Measurements from ENCODE around the gene MAGEA9B. TPM values are rescaled to one million over a fixed set of nuclear protein-coding genes. Genes with fewer than 3 reads are reported as not detected.
"Not testable (repeated sequence)": the region's sequence is repeated elsewhere in the genome, so short reads cannot be mapped to it uniquely, and the experiment has no call there.

Gene MAGEA9B, protein sequence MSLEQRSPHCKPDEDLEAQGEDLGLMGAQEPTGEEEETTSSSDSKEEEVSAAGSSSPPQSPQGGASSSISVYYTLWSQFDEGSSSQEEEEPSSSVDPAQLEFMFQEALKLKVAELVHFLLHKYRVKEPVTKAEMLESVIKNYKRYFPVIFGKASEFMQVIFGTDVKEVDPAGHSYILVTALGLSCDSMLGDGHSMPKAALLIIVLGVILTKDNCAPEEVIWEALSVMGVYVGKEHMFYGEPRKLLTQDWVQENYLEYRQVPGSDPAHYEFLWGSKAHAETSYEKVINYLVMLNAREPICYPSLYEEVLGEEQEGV
- not detected for total RNA-seq
- polyA plus RNA-seq, result not detected

DNA sequence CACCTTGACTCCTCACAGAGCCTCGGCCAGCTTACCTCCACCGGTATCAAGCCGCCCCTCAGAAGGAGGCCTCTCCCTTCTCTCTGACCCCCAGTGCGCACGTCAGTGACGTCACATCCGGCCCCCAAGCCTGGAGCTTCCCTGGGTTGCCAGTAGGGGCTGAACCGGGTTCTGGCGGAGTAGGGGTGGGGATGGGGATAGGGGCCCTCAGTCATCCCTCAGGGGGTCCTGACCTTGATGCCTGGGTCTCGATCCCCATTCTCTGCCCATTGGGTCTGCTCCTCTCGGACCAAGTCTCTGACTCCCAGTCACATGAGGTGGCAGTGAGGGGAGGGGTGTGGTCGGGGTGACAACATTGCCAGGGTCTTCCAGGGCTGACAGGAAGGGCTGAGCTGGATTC, at the start of gene MAGEA9B:
Gene MAGEA9B (minus strand): TSS at position 101 of the 400 bp plus-strand sequence. CDS start 4,280 bp downstream, outside the sequence.
- not testable (repeated sequence) for H3K4me3 ChIP-seq (ENCODE audit: low read depth, low read length); DNase-seq (ENCODE audit: extremely low spot score); H3K27ac ChIP-seq (ENCODE audit: low read depth); H3K36me3 ChIP-seq (ENCODE audit: insufficient read depth); H3K4me1 ChIP-seq (ENCODE audit: insufficient read depth)
- WGBS, result no CpG with 5 or more reads among the region's 12 CpGs

DNA sequence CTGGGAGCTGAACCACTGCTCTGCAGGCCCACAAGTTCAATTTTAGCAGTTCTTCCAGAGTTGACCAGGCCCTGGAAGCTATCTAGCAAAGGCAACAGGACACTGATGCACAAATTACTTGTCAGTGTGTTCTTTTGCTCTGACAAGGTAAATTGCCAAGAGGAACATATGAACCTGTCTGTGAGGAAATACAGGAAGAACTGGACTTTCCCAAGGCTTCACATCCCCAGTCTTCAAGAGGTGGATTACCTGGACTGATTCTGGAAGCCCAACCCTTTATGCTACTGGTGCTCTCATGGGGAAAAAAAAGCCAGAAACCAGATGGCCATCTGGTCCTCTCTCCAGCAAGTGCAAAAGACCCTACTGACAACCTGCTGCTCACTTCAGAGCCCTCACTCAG, 46.3 kb upstream of the MAGEA9B start:
- H3K27ac ChIP-seq (ENCODE audit: low read depth), result no peak overlapping the region
- DNase-seq (ENCODE audit: extremely low spot score), result no peak
- H3K4me3 ChIP-seq (ENCODE audit: low read depth, low read length), result no peak overlapping the region
- H3K36me3 ChIP-seq (ENCODE audit: insufficient read depth), result no peaks in the 10 kb centered on the region
- no peaks in the 10 kb centered on the region for H3K4me1 ChIP-seq (ENCODE audit: insufficient read depth)

DNA sequence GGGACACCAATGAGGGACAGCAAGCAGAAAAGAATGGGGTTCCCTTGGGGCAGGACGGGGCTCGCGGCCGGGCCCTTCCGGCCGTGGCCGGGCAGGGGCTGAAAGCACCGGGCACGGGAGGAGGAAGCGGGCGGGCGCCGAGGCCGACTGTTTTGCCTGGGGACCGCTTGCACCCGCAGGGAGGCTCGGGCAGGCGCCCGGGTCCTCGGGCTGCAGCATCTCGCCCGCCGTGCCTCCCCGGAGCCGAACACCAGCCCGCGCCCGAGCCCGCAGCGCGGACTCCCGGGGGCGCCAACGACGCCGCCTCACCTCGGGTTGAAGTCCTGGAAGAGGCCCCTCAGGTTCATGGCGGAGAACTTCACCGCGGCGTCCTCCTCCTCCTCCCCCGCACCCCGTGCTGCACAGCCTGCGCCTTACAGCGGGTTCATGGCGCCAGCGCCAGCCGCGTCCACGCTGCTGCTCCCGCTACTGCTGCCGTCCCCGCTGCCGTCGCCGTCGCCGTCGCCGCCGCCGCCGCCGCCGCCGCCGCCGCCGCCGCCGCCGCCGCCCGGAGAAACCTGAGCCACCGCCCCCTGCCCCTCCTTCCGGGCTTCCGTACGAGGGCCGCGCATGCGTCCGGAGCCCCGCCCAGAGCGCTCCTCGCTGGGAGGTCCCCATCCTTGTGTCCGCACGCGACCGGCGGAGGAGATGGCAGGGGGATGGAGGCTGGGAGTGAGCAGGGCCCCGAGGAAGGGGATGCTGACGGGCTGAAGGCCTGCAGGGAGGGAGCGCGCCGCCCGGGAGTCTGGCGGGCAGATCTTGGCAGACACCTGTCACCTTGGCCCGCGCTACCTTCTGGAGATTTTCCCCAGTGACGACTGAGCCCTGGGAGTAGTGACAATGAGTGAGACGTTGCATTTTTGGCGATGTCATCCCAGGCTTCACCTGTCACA, 44.2 kb upstream of the MAGEA9B start, which contains the start of gene TMEM185A:
Gene TMEM185A (minus strand): TSS at position 559 of the 932 bp plus-strand sequence. CDS start 212 bp downstream, at position 347.
- WGBS, result under 1% methylated on average over 51 of the region's 102 CpGs
- no peak for DNase-seq (ENCODE audit: extremely low spot score)
- no peak within 1 kb of the TSS for H3K27ac ChIP-seq (ENCODE audit: low read depth)
- peak within 1 kb of the TSS; percentile 76 for H3K4me3 ChIP-seq (ENCODE audit: low read depth, low read length)
- H3K4me1 ChIP-seq (ENCODE audit: insufficient read depth), result no peaks in the 10 kb centered on the region
- H3K36me3 ChIP-seq (ENCODE audit: insufficient read depth), result no peaks in the 10 kb centered on the region

DNA sequence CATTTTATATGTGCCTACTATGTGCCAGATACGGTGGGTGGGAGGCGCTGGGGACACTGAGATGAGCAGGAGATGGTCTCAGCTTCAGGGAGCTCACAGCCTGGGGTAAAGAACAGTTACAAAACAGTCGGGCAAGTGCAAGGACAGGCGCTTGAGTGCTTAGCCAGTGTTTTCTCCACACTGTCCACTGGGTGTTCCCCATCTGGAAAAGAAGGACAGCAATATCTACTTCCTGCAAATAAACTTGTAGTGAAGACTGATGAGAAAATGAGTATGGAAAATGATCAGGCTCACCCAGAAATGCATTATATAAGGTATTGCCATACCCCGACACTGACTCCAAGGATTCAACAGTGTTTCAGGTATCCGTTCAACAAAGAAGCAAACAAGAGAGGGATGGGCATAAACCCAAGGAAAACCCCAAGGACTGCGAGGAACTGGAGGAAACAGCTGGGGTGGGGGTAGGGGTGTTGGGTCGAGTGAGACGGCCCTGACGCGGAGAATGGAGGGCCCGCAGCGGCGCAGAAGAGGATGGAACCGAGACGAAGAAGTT, 43.5 kb upstream of the MAGEA9B start:
- Histone ChIP-seq H3K4me3 (ENCODE audit: low read depth, low read length) (peak overlapping the region; percentile 76), H3K36me3 (ENCODE audit: insufficient read depth) (no peaks in the 10 kb centered on the region), H3K27ac (ENCODE audit: low read depth) (no peak overlapping the region), H3K4me1 (ENCODE audit: insufficient read depth) (no peaks in the 10 kb centered on the region)
- WGBS, result 5% methylated on average over 16 of the region's 16 CpGs
- no peak for DNase-seq (ENCODE audit: extremely low spot score)

DNA sequence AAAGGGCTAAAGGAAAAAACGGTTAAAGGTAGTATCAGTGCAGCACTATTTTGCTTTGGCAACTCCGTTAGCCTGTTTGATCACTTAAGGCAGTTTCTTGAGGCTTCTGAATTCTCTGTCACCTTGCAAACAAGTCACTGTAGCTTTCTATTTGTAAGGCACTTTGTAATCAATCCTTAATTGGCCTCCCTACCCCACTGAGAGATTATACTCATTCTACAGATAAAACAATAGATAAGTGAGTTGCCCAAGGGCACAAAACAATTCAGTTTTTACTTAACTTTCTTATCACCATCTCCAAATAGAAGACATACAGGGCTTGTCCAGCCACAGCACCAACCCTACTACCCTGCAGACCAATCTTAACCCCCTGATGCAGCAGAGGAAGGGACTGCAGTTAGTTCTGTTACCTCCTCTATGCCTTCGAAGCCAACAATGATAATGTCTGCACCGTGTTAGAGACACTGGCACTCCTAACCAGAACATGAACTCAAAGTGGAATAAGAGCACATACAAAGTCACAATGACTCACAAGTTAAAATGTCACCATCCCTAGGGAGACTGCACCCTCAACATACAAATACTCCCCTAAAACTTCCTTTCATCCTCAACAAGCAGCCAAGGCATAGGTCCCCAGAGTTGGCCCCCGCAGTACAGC, 42.6 kb upstream of the MAGEA9B start:
- H3K27ac ChIP-seq (ENCODE audit: low read depth), result no peak overlapping the region
- no peak overlapping the region for H3K4me3 ChIP-seq (ENCODE audit: low read depth, low read length)

DNA sequence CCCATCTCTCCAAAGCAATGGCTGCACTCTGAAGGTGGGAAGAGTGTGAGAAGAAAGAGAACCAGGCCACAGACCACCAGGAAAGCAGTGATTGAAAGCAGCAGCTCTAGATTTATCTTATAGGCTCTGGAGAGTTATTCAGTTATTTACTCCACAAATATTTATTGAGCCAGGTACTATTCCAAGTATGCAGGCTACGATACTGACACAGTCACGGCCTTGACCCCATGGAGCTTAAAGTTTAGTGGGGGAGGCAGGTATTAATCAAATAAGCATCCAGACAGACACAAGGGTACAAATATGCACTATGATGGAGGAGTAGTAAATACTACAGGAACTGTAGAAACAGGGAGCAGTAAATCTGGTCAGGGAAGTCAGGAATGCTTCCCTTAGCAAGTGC, 41.5 kb upstream of the MAGEA9B start:
- WGBS, result 84% methylated on average over 2 of the region's 2 CpGs
- Histone ChIP-seq H3K4me3 (ENCODE audit: low read depth, low read length) (no peak overlapping the region), H3K27ac (ENCODE audit: low read depth) (no peak overlapping the region), H3K36me3 (ENCODE audit: insufficient read depth) (no peaks in the 10 kb centered on the region), H3K4me1 (ENCODE audit: insufficient read depth) (no peaks in the 10 kb centered on the region)
- DNase-seq (ENCODE audit: extremely low spot score), result no peak

More for the DNA sequence above, 42.6 kb upstream of the MAGEA9B start:
- 69% methylated on average over 5 of the region's 5 CpGs for WGBS
- Histone ChIP-seq H3K36me3 (ENCODE audit: insufficient read depth) (no peaks in the 10 kb centered on the region), H3K4me1 (ENCODE audit: insufficient read depth) (no peaks in the 10 kb centered on the region)
- DNase-seq (ENCODE audit: extremely low spot score), result no peak

DNA sequence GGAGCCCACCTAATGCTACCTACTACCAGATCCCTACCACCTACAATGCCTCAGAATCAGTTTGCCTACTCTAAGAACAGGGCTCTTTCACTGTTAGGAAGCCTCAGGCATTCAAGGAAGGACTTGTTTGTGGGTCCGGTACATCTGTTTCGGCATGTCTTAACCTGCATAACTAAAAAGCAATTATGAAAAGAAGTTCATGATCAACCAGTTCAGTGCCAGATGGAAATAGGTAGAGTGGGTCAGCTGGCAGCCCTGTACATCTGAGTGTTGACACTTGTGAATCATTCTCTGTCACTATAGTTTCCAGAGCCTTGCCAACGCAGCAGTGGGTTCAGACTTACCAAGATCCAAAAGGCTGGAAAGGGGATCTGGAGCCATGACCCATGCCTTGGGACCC, 41.0 kb upstream of the MAGEA9B start:
- H3K36me3 ChIP-seq (ENCODE audit: insufficient read depth), result no peaks in the 10 kb centered on the region
- DNase-seq (ENCODE audit: extremely low spot score), result no peak
- H3K4me1 ChIP-seq (ENCODE audit: insufficient read depth), result no peaks in the 10 kb centered on the region
- no peak overlapping the region for H3K4me3 ChIP-seq (ENCODE audit: low read depth, low read length)
- WGBS, result 86% methylated on average over 3 of the region's 3 CpGs
- no peak overlapping the region for H3K27ac ChIP-seq (ENCODE audit: low read depth)

DNA sequence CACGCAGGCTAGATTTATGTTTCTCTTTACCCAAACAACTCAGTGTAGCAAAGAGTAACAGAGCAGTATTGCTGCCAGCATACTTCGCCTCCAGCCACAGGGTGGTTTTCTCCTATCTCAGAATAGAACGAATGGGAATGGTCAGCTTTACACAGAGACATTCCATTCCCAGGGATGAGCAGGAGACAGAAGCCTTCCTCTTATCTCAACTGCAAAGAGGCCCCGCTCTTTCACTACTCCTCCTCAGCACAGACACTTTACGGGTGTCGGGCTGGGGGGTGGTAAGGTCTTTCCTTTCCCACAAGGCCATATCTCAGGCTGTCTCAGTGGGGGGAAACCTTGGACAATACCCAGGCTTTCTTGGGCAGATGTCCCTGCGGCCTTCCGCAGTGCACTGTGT, 39.6 kb upstream of the MAGEA9B start:
- DNase-seq (ENCODE audit: extremely low spot score); H3K4me1 ChIP-seq (ENCODE audit: insufficient read depth); H3K36me3 ChIP-seq (ENCODE audit: insufficient read depth); H3K4me3 ChIP-seq (ENCODE audit: low read depth, low read length); H3K27ac ChIP-seq (ENCODE audit: low read depth): not testable (repeated sequence)
- WGBS, result 37% methylated on average over 8 of the region's 8 CpGs

DNA sequence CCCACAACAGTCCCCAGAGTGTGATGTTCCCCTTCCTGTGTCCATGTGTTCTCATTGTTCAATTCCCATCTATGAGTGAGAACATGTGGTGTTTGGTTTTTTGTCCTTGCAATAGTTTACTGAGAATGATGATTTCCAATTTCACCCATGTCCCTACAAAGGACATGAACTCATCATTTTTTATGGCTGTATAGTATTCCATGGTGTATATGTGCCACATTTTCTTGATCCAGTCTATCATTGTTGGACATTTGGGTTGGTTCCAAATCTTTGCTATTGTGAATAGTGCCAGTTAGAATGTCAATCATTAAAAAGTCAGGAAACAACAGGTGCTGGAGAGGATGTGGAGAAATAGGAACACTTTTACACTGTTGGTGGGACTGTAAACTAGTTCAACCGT, 32.4 kb upstream of the MAGEA9B start:
- not testable (repeated sequence) for H3K4me3 ChIP-seq (ENCODE audit: low read depth, low read length); H3K27ac ChIP-seq (ENCODE audit: low read depth); H3K4me1 ChIP-seq (ENCODE audit: insufficient read depth); H3K36me3 ChIP-seq (ENCODE audit: insufficient read depth); DNase-seq (ENCODE audit: extremely low spot score)
- no CpG with 5 or more reads among the region's 1 CpG for WGBS

DNA sequence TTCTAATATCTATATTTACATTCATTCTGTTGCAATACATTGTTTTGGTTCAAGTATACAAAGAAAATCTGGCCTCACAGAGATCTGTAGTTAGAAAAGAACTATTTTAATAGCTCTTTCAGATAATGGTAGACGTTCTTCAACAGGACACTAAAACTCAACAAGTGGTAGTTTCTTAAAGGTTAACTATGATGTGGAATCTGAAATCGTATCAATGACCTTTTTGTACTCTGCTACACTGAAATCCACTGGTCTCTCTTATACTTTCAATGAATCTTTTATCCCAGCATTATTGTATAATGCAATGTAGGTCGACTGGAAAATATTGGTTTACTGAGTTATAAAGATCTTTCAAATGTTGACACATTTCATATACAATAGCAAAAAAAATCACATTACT, 31.6 kb upstream of the MAGEA9B start:
- no peak overlapping the region for H3K27ac ChIP-seq (ENCODE audit: low read depth)
- no peaks in the 10 kb centered on the region for H3K4me1 ChIP-seq (ENCODE audit: insufficient read depth)
- WGBS, result 82% methylated on average over 3 of the region's 3 CpGs
- DNase-seq (ENCODE audit: extremely low spot score), result no peak
- H3K4me3 ChIP-seq (ENCODE audit: low read depth, low read length), result no peak overlapping the region
- no peaks in the 10 kb centered on the region for H3K36me3 ChIP-seq (ENCODE audit: insufficient read depth)

DNA sequence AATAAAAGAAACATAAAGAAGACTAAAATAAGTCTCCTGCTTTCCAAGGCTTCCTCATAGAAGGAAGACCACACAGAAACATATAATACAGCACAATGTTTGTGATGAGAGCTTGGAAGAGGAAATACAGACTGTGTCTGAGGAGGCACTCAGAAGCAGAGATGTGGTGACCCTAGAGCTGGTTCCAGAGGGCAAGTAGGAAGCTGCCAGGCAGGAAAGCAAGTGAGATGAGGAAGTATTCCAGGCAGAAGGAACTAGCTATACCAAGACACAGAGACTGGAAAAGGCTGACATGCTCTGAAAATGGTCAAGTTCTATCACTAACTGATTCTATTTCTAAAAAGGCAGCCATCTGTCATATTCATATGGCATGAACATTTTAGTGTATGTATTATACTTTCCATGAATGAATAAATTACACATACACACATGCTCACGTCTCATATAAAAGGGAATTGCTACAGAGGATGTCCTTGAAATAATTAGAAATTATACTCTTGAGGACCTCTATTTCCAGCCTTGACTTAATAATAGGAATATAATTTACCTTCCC, 24.4 kb upstream of the MAGEA9B start:
- Histone ChIP-seq H3K36me3 (ENCODE audit: insufficient read depth) (peaks cover 2% of the 10 kb centered on the region), H3K27ac (ENCODE audit: low read depth) (no peak overlapping the region), H3K4me1 (ENCODE audit: insufficient read depth) (no peaks in the 10 kb centered on the region), H3K4me3 (ENCODE audit: low read depth, low read length) (no peak overlapping the region)
- DNase-seq (ENCODE audit: extremely low spot score), result no peak
- WGBS, result 78% methylated on average over 1 of the region's 1 CpG

DNA sequence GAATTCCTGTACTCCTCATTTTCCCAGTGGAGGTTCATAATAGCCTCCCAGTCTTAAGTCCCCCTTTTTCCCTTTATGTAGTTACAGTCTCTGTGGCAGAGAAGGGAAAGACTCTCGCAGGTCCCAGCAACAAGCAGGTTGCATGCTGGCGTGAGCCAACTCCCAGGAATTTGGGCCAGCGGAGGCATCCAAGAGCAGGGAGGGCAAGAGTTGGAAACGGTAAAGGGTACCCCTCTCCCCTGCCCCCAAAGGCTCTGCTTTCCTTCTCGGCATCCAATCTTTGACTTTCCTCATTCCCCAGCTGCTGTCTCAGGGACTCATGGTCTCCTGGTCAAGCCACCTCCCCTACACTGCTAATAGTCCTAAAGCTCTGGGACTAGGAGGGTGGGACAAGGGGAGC, 23.3 kb upstream of the MAGEA9B start:
- Histone ChIP-seq H3K36me3 (ENCODE audit: insufficient read depth) (peaks cover 2% of the 10 kb centered on the region), H3K27ac (ENCODE audit: low read depth) (no peak overlapping the region), H3K4me3 (ENCODE audit: low read depth, low read length) (no peak overlapping the region), H3K4me1 (ENCODE audit: insufficient read depth) (no peaks in the 10 kb centered on the region)
- WGBS, result 90% methylated on average over 5 of the region's 5 CpGs
- no peak for DNase-seq (ENCODE audit: extremely low spot score)

DNA sequence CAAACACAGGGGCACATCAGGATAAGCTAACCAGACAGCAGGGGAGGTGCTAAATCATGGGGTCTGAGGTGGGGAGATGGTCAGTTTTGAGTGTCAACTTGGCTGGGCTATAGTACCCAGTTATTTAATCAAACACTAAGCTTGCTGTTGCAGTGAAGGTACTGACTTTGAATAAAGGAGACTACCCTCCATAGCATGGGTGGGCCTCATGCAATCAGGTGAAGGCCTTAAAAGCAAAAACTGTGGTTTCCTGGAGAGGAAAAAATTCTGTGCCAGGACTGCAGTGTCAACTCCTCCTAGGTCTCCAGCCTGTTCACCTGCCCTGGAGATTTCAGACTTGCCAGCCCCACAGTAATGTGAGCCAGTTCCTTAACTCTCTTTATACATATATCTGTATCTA, 20.4 kb upstream of the MAGEA9B start:
- no peak overlapping the region for H3K4me3 ChIP-seq (ENCODE audit: low read depth, low read length)
- peaks cover 2% of the 10 kb centered on the region for H3K36me3 ChIP-seq (ENCODE audit: insufficient read depth)
- no peak overlapping the region for H3K27ac ChIP-seq (ENCODE audit: low read depth)
- no peak for DNase-seq (ENCODE audit: extremely low spot score)
- H3K4me1 ChIP-seq (ENCODE audit: insufficient read depth), result no peaks in the 10 kb centered on the region
